GM23338 (cell line): ENCODE data around the gene FYN. TPM values are rescaled to one million over a fixed set of nuclear protein-coding genes. Genes with fewer than 3 reads are reported as not detected.

ENCODE experiments used
- ATAC-seq: fragments of 200-7000 bp; cut with Tn5 transposase; 3 replicates; pipeline ENCODE4 v1.9.1; 2020
- DNase-seq: peaks from one replicate; pipeline ENCODE4 v3.0.0-alpha.2; 2015; ENCODE audit warnings: low spot score
- H2AFZ ChIP-seq: fragments of 200-600 bp; sonication (generic); 2 replicates; pipeline ENCODE4 v1.8.0; 2016; ENCODE audit warnings: antibody characterized with exemption, mild to moderate bottlenecking, moderate library complexity
- H3F3A ChIP-seq: fragments of 200-600 bp; sonication (generic); replicated peaks from 2 replicates; pipeline ENCODE4 v1.8.0; 2017; ENCODE audit warnings: antibody characterized with exemption, mixed run types, low read depth
- H3K27ac ChIP-seq: fragments of 200-600 bp; sonication (generic); 2 replicates; pipeline ENCODE4 v1.6.1; 2016; ENCODE audit warnings: low read depth
- H3K27me3 ChIP-seq: fragments of 200-600 bp; sonication (generic); 2 replicates; pipeline ENCODE4 v1.8.0; 2016; ENCODE audit warnings: mild to moderate bottlenecking, mixed run types, moderate library complexity; ENCODE audit not compliant: insufficient read depth
- H3K36me3 ChIP-seq: fragments of 200-600 bp; sonication (generic); 2 replicates; pipeline ENCODE4 v1.8.0; 2016; ENCODE audit warnings: mild to moderate bottlenecking; ENCODE audit not compliant: insufficient read depth
- H3K4me1 ChIP-seq: fragments of 200-600 bp; sonication (generic); 2 replicates; pipeline ENCODE4 v1.8.0; 2016; ENCODE audit warnings: mild to moderate bottlenecking, moderate library complexity; ENCODE audit not compliant: insufficient read depth
- H3K4me2 ChIP-seq: fragments of 200-600 bp; sonication (generic); 2 replicates; pipeline ENCODE4 v1.7.1; 2017; ENCODE audit warnings: mixed run types
- H3K4me3 ChIP-seq: fragments of 200-600 bp; sonication (generic); 2 replicates; pipeline ENCODE4 v1.6.1; 2016; ENCODE audit warnings: mixed run types
- H3K79me2 ChIP-seq: fragments of 200-600 bp; sonication (generic); replicated peaks from 2 replicates; pipeline ENCODE4 v1.8.0; 2017; ENCODE audit warnings: mild to moderate bottlenecking; ENCODE audit not compliant: insufficient read depth
- H3K9me2 ChIP-seq: fragments of 200-600 bp; sonication (generic); 2 replicates; pipeline ENCODE4 v1.8.0; 2017; ENCODE audit not compliant: insufficient read depth
- H4K20me1 ChIP-seq: fragments of 200-600 bp; sonication (generic); replicated peaks from 2 replicates; pipeline ENCODE4 v1.8.0; 2017; ENCODE audit warnings: mild to moderate bottlenecking; ENCODE audit not compliant: insufficient read depth
- H3K27ac Mint-ChIP-seq: 2 replicates; pipeline ENCODE4 v1.8.0; 2020; ENCODE audit warnings: inconsistent platforms, mild to moderate bottlenecking, moderate library complexity, mixed read lengths
- H3K27me3 Mint-ChIP-seq: 3 replicates; pipeline ENCODE4 v1.8.0; 2022; ENCODE audit warnings: low read depth, mild to moderate bottlenecking, moderate library complexity, mixed read lengths, inconsistent platforms; ENCODE audit not compliant: insufficient read depth, poor library complexity
- H3K36me3 Mint-ChIP-seq: 3 replicates; pipeline ENCODE4 v1.8.0; 2021; ENCODE audit warnings: low read depth, mild to moderate bottlenecking, inconsistent platforms, moderate library complexity, mixed read lengths
- H3K4me1 Mint-ChIP-seq: 3 replicates; pipeline ENCODE4 v1.8.0; 2020; ENCODE audit warnings: mild to moderate bottlenecking, inconsistent platforms, mixed read lengths
- H3K4me3 Mint-ChIP-seq: 3 replicates; pipeline ENCODE4 v1.8.0; 2021; ENCODE audit warnings: moderate library complexity, mild to moderate bottlenecking, inconsistent platforms, mixed read lengths
- H3K9me3 Mint-ChIP-seq: 3 replicates; pipeline ENCODE4 v1.8.0; 2020; ENCODE audit warnings: moderate library complexity, mild to moderate bottlenecking, inconsistent platforms, mixed read lengths
- CREB1 ChIP-seq: fragments of 250-450 bp; sonication (Bioruptor Pico); IDR thresholded peaks from 2 replicates; pipeline ENCODE4 v1.5.0; 2020; ENCODE audit warnings: low read depth, mild to moderate bottlenecking, moderate library complexity
- EZH2 ChIP-seq: fragments of 200-600 bp; sonication (generic); IDR thresholded peaks from one replicate; pipeline ENCODE4 v1.8.0; 2017; ENCODE audit warnings: antibody characterized with exemption, mild to moderate bottlenecking, low read depth; ENCODE audit not compliant: unreplicated experiment
- EZH2phosphoT487 ChIP-seq: fragments of 200-600 bp; sonication (generic); IDR thresholded peaks from one replicate; pipeline ENCODE4 v1.8.1; 2018; ENCODE audit warnings: antibody characterized with exemption; ENCODE audit not compliant: unreplicated experiment
- JUNB ChIP-seq: IDR thresholded peaks from one replicate; pipeline ENCODE4 v1.6.1; 2016; ENCODE audit warnings: antibody characterized with exemption; ENCODE audit not compliant: unreplicated experiment
- NANOG ChIP-seq: IDR thresholded peaks from 2 replicates; pipeline ENCODE4 v1.6.1; 2016; ENCODE audit warnings: antibody characterized with exemption, borderline replicate concordance
- POLR2AphosphoS5 ChIP-seq: IDR thresholded peaks from 2 replicates; pipeline ENCODE4 v1.6.1; 2016; ENCODE audit warnings: antibody characterized with exemption, low read depth
- STAT1 ChIP-seq: IDR thresholded peaks from one replicate; pipeline ENCODE4 v1.6.1; 2016; ENCODE audit warnings: antibody characterized with exemption; ENCODE audit not compliant: unreplicated experiment
- ZNF114 ChIP-seq: fragments of 250-450 bp; sonication (Bioruptor Pico); IDR thresholded peaks from 2 replicates; pipeline ENCODE4 v1.5.0; 2020; ENCODE audit warnings: mild to moderate bottlenecking, moderate library complexity
- ZNF331 ChIP-seq: fragments of 250-450 bp; sonication (Bioruptor Pico); IDR thresholded peaks from 2 replicates; pipeline ENCODE4 v1.5.0; 2020; ENCODE audit warnings: low read depth, mild to moderate bottlenecking, moderate library complexity
- polyA plus RNA-seq: library from polyadenylated mRNA; unstranded; fragments of >200 nt; fragmentation: Nextera tagmentation; extraction: Ambion mirVana; gene quantifications from 2 replicates; pipeline ENCODE4 v1.2.1, GENCODE V29; 2016
- total RNA-seq: library from RNA; depleted of rRNA; stranded (reverse); fragments of >200 nt; shearing (Covaris generic); gene quantifications from 2 replicates; pipeline ENCODE4 v1.2.3, GENCODE V29; 2014
- TF ChIP-seq, protein P1 (sequence below): IDR thresholded peaks from one replicate; pipeline ENCODE4 v1.6.1; 2018; ENCODE audit warnings: antibody characterized with exemption; ENCODE audit not compliant: unreplicated experiment
- TF ChIP-seq, protein P2 (sequence below), 2 experiments: fragments of 200-600 bp in 1 of 2; sonication (generic) in 1 of 2; conservative IDR thresholded peaks; 2 replicates each; pipeline versions ENCODE4 v1.5.1 to v1.6.1; 2016 to 2017; ENCODE audit warnings: antibody characterized with exemption in 2 of 2, low read depth in 2 of 2, mild to moderate bottlenecking in 2 of 2, moderate library complexity in 1 of 2
- TF ChIP-seq, protein P3 (sequence below): fragments of 250-450 bp; sonication (Bioruptor Pico); IDR thresholded peaks from 2 replicates; pipeline ENCODE4 v1.5.0; 2020; ENCODE audit warnings: mild to moderate bottlenecking, moderate library complexity

Gene FYN
- total and polyA plus RNA-seq, 2 experiments from 2014 or later: 46.8 to 143 TPM

DNA sequence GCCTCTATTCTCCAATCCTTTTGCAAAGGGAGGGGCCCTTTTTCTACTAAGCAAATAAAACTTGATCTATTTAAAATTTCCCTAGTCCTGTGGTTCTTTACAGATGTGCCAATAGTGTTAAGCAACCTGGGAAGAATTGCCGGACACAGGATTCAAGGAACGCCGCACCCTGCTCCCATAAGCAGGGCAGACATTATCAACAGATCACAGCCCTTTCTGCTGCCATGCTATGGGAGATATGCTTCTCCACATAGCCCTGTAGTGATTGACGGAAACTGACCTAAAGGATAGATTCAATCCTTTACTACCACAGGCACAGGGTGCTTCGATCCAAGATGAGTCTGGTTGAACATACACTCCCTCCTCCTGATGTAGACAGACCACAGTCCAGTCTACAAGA, 149.2 kb downstream of the FYN start:
- no peaks in the 10 kb centered on the region for H3K9me2 ChIP-seq
- H3K36me3 ChIP-seq: no peaks in the 10 kb centered on the region
- H4K20me1 ChIP-seq: no peaks in the 10 kb centered on the region
- H3K9me3 Mint-ChIP-seq: no peaks in the 10 kb centered on the region
- 0 out of 2 replicates have a peak, but pooled peaks cover 7% of the 10 kb centered on the region for H3K4me1 ChIP-seq
- no peak for DNase-seq
- H3K36me3 Mint-ChIP-seq: peaks cover 10% of the 10 kb centered on the region
- H3K4me3 ChIP-seq: no peak overlapping the region
- peaks cover 15% of the 10 kb centered on the region for H3K4me1 Mint-ChIP-seq
- no peaks in the 10 kb centered on the region for H3F3A ChIP-seq
- ATAC-seq: no peak
- peaks cover 22% of the 10 kb centered on the region for H3K79me2 ChIP-seq
- TF ChIP-seq ZNF114 (CRISPR knock-in tag) (no peak), STAT1 (no peak), POLR2AphosphoS5 (no peak), EZH2phosphoT487 (no peak), JUNB (no peak), ZNF331 (no peak), EZH2 (no peak), NANOG (no peak), CREB1 (CRISPR knock-in tag) (no peak)
- TF ChIP-seq, protein P1, sequence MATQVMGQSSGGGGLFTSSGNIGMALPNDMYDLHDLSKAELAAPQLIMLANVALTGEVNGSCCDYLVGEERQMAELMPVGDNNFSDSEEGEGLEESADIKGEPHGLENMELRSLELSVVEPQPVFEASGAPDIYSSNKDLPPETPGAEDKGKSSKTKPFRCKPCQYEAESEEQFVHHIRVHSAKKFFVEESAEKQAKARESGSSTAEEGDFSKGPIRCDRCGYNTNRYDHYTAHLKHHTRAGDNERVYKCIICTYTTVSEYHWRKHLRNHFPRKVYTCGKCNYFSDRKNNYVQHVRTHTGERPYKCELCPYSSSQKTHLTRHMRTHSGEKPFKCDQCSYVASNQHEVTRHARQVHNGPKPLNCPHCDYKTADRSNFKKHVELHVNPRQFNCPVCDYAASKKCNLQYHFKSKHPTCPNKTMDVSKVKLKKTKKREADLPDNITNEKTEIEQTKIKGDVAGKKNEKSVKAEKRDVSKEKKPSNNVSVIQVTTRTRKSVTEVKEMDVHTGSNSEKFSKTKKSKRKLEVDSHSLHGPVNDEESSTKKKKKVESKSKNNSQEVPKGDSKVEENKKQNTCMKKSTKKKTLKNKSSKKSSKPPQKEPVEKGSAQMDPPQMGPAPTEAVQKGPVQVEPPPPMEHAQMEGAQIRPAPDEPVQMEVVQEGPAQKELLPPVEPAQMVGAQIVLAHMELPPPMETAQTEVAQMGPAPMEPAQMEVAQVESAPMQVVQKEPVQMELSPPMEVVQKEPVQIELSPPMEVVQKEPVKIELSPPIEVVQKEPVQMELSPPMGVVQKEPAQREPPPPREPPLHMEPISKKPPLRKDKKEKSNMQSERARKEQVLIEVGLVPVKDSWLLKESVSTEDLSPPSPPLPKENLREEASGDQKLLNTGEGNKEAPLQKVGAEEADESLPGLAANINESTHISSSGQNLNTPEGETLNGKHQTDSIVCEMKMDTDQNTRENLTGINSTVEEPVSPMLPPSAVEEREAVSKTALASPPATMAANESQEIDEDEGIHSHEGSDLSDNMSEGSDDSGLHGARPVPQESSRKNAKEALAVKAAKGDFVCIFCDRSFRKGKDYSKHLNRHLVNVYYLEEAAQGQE: no peak
- TF ChIP-seq, protein P2, sequence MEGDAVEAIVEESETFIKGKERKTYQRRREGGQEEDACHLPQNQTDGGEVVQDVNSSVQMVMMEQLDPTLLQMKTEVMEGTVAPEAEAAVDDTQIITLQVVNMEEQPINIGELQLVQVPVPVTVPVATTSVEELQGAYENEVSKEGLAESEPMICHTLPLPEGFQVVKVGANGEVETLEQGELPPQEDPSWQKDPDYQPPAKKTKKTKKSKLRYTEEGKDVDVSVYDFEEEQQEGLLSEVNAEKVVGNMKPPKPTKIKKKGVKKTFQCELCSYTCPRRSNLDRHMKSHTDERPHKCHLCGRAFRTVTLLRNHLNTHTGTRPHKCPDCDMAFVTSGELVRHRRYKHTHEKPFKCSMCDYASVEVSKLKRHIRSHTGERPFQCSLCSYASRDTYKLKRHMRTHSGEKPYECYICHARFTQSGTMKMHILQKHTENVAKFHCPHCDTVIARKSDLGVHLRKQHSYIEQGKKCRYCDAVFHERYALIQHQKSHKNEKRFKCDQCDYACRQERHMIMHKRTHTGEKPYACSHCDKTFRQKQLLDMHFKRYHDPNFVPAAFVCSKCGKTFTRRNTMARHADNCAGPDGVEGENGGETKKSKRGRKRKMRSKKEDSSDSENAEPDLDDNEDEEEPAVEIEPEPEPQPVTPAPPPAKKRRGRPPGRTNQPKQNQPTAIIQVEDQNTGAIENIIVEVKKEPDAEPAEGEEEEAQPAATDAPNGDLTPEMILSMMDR (conservative IDR thresholded peaks at IDR 0.05; ENCODE audit: low read depth in 2 of 2): no peak
- TF ChIP-seq, protein P3, sequence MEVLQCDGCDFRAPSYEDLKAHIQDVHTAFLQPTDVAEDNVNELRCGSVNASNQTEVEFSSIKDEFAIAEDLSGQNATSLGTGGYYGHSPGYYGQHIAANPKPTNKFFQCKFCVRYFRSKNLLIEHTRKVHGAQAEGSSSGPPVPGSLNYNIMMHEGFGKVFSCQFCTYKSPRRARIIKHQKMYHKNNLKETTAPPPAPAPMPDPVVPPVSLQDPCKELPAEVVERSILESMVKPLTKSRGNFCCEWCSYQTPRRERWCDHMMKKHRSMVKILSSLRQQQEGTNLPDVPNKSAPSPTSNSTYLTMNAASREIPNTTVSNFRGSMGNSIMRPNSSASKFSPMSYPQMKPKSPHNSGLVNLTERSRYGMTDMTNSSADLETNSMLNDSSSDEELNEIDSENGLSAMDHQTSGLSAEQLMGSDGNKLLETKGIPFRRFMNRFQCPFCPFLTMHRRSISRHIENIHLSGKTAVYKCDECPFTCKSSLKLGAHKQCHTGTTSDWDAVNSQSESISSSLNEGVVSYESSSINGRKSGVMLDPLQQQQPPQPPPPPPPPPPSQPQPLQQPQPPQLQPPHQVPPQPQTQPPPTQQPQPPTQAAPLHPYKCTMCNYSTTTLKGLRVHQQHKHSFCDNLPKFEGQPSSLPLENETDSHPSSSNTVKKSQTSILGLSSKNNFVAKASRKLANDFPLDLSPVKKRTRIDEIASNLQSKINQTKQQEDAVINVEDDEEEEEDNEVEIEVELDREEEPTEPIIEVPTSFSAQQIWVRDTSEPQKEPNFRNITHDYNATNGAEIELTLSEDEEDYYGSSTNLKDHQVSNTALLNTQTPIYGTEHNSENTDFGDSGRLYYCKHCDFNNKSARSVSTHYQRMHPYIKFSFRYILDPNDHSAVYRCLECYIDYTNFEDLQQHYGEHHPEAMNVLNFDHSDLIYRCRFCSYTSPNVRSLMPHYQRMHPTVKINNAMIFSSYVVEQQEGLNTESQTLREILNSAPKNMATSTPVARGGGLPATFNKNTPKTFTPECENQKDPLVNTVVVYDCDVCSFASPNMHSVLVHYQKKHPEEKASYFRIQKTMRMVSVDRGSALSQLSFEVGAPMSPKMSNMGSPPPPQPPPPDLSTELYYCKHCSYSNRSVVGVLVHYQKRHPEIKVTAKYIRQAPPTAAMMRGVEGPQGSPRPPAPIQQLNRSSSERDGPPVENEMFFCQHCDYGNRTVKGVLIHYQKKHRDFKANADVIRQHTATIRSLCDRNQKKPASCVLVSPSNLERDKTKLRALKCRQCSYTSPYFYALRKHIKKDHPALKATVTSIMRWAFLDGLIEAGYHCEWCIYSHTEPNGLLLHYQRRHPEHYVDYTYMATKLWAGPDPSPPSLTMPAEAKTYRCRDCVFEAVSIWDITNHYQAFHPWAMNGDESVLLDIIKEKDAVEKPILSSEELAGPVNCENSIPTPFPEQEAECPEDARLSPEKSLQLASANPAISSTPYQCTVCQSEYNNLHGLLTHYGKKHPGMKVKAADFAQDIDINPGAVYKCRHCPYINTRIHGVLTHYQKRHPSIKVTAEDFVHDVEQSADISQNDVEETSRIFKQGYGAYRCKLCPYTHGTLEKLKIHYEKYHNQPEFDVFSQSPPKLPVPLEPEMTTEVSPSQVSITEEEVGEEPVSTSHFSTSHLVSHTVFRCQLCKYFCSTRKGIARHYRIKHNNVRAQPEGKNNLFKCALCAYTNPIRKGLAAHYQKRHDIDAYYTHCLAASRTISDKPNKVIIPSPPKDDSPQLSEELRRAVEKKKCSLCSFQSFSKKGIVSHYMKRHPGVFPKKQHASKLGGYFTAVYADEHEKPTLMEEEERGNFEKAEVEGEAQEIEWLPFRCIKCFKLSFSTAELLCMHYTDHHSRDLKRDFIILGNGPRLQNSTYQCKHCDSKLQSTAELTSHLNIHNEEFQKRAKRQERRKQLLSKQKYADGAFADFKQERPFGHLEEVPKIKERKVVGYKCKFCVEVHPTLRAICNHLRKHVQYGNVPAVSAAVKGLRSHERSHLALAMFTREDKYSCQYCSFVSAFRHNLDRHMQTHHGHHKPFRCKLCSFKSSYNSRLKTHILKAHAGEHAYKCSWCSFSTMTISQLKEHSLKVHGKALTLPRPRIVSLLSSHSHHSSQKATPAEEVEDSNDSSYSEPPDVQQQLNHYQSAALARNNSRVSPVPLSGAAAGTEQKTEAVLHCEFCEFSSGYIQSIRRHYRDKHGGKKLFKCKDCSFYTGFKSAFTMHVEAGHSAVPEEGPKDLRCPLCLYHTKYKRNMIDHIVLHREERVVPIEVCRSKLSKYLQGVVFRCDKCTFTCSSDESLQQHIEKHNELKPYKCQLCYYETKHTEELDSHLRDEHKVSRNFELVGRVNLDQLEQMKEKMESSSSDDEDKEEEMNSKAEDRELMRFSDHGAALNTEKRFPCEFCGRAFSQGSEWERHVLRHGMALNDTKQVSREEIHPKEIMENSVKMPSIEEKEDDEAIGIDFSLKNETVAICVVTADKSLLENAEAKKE (CRISPR knock-in tag): no peak
- H3K27ac Mint-ChIP-seq: no peak overlapping the region
- no peaks in the 10 kb centered on the region for H3K27me3 ChIP-seq
- no peak overlapping the region for H3K4me3 Mint-ChIP-seq
- H3K27ac ChIP-seq: no peak overlapping the region
- no peak overlapping the region for H3K4me2 ChIP-seq
- H3K27me3 Mint-ChIP-seq: no peaks in the 10 kb centered on the region
- no peak overlapping the region for H2AFZ ChIP-seq
